ENCODE measurements around the gene CCDC73. TPM values are rescaled to one million over a fixed set of nuclear protein-coding genes. Genes with fewer than 3 reads are reported as not detected.

Gene CCDC73
- polyA plus RNA-seq, 1 of the 3 experiments (the other 2 are of a cell fraction): not detected

DNA sequence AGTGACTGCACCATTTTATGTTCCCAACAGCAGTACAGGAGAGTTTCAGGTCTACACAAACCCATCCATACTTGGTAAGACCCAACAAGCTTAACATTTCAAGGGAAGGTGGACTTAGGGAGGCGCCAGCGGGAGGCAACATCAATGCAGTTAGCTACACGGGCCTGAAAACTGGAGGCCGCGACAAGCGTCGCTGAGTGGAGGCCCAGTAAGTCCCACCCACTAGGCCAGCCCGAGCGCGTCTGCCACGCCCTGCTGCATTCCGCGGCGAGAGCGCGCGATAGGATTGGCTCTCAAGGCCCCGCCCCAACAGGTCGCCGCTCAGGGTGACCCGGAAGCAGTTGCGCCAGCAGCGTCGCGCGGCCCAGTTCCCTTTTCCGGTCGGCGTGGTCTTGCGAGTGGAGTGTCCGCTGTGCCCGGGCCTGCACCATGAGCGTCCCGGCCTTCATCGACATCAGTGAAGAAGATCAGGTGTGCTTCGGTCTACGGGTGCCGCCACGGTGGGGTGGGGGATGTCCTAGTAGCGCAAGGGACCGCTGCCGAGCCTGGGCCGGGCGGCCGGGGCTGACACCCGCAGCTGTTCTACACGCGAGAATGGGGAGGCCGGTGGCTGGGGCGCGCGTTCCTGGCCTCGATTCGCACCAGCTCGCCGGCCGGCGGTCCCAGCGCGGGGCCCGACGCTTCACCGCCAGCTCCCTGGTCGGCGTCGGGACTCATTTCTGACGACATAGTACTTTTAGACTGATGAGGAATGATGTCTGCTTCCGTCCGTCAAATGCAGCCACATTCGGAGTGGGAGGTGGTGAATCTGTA, 210.8 kb downstream of the CCDC73 start, which contains the start of gene EIF3M:
Gene EIF3M (plus strand): TSS at position 373 of the 813 bp plus-strand sequence. CDS start 57 bp downstream, at position 430.
- H3K9me2 ChIP-seq: no peaks in the 10 kb centered on the region
- peaks cover 8 to 16% of the 10 kb centered on the region in 2 experiments for H3K36me3 ChIP-seq (replicated peaks in 1 of 2; ENCODE audit: control insufficient read depth in 1 of 2, insufficient read depth in 2 of 2, low read length in 1 of 2)
- peak; percentile 95 for DNase-seq
- peaks cover 14 to 29% of the 10 kb centered on the region in 2 experiments; a peak in 3 of 4 replicates for H3K4me1 ChIP-seq (ENCODE audit: control insufficient read depth in 1 of 2, insufficient read depth in 2 of 2, low read depth in 1 of 2, low read length in 1 of 2)
- H3K79me2 ChIP-seq (ENCODE audit: insufficient read depth): peaks cover 50% of the 10 kb centered on the region
- peak within 1 kb of the TSS; percentile 90 for H3K9ac ChIP-seq
- POLR2A ChIA-PET: interaction anchor here (1.1 kb wide), 1 partner anchor 142 kb away, joined by 4 read pairs; no protein-coding TSS in a partner anchor
- no peaks in the 10 kb centered on the region for H3F3A ChIP-seq (replicated peaks; ENCODE audit: insufficient read depth)
- peaks cover 42% of the 10 kb centered on the region for H4K20me1 ChIP-seq (ENCODE audit: insufficient read depth)
- peak within 1 kb of the TSS; percentile 83 to 95 for H3K4me3 ChIP-seq (ENCODE audit: low read depth in 2 of 2, low read length in 1 of 2)
- peak within 1 kb of the TSS; percentile 78 for H3K4me2 ChIP-seq
- peak within 1 kb of the TSS; percentile 100 for H2AFZ ChIP-seq (ENCODE audit: low read depth)
- peak within 1 kb of the TSS; percentile 81 to 89 for H3K27ac ChIP-seq (ENCODE audit: low read depth in 2 of 2, low read length in 1 of 2)
- CTCF ChIA-PET: interaction anchor here (1.0 to 1.2 kb wide), 2 partner anchors 15 to 310 kb away, joined by 3 to 4 read pairs; partner anchors contain the start of gene QSER1
- WGBS (ENCODE audit: low lambda C conversion rate): 0% methylated on average over 13 of the region's 70 CpGs
- H3K9me3 ChIP-seq: no peaks in the 10 kb centered on the region
- no peaks in the 10 kb centered on the region; the same call in 1 of the 2 replicates for H3K27me3 ChIP-seq (ENCODE audit: insufficient read depth)
- TF ChIP-seq MEF2A (IDR thresholded peaks at IDR 0.05; ENCODE audit: borderline replicate concordance, low read depth) (no peak), POLR2AphosphoS5 (IDR thresholded peaks at IDR 0.05; ENCODE audit: low read depth, low read length) (peak; percentile 86), YY1 (IDR thresholded peaks at IDR 0.05; ENCODE audit: low read depth) (peak; percentile 5; the same call in 1 of the 2 replicates), GATA2 (CRISPR knock-in tag; IDR thresholded peaks at IDR 0.05) (no peak), NRF1 (IDR thresholded peaks at IDR 0.05; ENCODE audit: low read depth, low read length) (no peak), GABPA (IDR thresholded peaks at IDR 0.05; ENCODE audit: low read depth) (peak; percentile 97), SIN3A (IDR thresholded peaks at IDR 0.05; ENCODE audit: borderline replicate concordance, low read depth, low read length) (no peak), ELF1 (IDR thresholded peaks at IDR 0.05) (peak; percentile 91), NFIC (IDR thresholded peaks at IDR 0.05; ENCODE audit: borderline replicate concordance) (no peak), RFX5 (IDR thresholded peaks at IDR 0.05; ENCODE audit: low read length) (no peak), RXRA (IDR thresholded peaks at IDR 0.05; ENCODE audit: borderline replicate concordance, low read depth) (no peak), JUND (IDR thresholded peaks at IDR 0.05) (no peak), TEAD4 (IDR thresholded peaks at IDR 0.05; ENCODE audit: borderline replicate concordance, insufficient read depth) (no peak), MXI1 (IDR thresholded peaks at IDR 0.05; ENCODE audit: low read depth, low read length) (peak; percentile 98), FOSL2 (IDR thresholded peaks at IDR 0.05; ENCODE audit: borderline replicate concordance, low read depth) (no peak), SMC3 (IDR thresholded peaks at IDR 0.05; ENCODE audit: low read depth, low read length) (no peak), TAF1 (IDR thresholded peaks at IDR 0.05; ENCODE audit: borderline replicate concordance, low read depth, low read length) (peak; percentile 86), CHD2 (IDR thresholded peaks at IDR 0.05; ENCODE audit: low read length, partially characterized antibody) (peak; percentile 88), EP300 (IDR thresholded peaks at IDR 0.05; ENCODE audit: borderline replicate concordance in 1 of 2, low read depth in 1 of 2, low read length in 1 of 2) (no peak), RCOR1 (IDR thresholded peaks at IDR 0.05; ENCODE audit: low read length) (peak; percentile 60)
- TF ChIP-seq, protein P1, sequence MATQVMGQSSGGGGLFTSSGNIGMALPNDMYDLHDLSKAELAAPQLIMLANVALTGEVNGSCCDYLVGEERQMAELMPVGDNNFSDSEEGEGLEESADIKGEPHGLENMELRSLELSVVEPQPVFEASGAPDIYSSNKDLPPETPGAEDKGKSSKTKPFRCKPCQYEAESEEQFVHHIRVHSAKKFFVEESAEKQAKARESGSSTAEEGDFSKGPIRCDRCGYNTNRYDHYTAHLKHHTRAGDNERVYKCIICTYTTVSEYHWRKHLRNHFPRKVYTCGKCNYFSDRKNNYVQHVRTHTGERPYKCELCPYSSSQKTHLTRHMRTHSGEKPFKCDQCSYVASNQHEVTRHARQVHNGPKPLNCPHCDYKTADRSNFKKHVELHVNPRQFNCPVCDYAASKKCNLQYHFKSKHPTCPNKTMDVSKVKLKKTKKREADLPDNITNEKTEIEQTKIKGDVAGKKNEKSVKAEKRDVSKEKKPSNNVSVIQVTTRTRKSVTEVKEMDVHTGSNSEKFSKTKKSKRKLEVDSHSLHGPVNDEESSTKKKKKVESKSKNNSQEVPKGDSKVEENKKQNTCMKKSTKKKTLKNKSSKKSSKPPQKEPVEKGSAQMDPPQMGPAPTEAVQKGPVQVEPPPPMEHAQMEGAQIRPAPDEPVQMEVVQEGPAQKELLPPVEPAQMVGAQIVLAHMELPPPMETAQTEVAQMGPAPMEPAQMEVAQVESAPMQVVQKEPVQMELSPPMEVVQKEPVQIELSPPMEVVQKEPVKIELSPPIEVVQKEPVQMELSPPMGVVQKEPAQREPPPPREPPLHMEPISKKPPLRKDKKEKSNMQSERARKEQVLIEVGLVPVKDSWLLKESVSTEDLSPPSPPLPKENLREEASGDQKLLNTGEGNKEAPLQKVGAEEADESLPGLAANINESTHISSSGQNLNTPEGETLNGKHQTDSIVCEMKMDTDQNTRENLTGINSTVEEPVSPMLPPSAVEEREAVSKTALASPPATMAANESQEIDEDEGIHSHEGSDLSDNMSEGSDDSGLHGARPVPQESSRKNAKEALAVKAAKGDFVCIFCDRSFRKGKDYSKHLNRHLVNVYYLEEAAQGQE (IDR thresholded peaks at IDR 0.05; ENCODE audit: low read depth, low read length): peak; percentile 63
- TF ChIP-seq, protein P2, sequence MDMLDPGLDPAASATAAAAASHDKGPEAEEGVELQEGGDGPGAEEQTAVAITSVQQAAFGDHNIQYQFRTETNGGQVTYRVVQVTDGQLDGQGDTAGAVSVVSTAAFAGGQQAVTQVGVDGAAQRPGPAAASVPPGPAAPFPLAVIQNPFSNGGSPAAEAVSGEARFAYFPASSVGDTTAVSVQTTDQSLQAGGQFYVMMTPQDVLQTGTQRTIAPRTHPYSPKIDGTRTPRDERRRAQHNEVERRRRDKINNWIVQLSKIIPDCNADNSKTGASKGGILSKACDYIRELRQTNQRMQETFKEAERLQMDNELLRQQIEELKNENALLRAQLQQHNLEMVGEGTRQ (IDR thresholded peaks at IDR 0.05; ENCODE audit: borderline replicate concordance, low read depth, low read length): no peak
- TF ChIP-seq, protein P3, sequence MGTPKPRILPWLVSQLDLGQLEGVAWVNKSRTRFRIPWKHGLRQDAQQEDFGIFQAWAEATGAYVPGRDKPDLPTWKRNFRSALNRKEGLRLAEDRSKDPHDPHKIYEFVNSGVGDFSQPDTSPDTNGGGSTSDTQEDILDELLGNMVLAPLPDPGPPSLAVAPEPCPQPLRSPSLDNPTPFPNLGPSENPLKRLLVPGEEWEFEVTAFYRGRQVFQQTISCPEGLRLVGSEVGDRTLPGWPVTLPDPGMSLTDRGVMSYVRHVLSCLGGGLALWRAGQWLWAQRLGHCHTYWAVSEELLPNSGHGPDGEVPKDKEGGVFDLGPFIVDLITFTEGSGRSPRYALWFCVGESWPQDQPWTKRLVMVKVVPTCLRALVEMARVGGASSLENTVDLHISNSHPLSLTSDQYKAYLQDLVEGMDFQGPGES (IDR thresholded peaks at IDR 0.05; ENCODE audit: low read depth, low read length): no peak
- TF ChIP-seq, protein P4, sequence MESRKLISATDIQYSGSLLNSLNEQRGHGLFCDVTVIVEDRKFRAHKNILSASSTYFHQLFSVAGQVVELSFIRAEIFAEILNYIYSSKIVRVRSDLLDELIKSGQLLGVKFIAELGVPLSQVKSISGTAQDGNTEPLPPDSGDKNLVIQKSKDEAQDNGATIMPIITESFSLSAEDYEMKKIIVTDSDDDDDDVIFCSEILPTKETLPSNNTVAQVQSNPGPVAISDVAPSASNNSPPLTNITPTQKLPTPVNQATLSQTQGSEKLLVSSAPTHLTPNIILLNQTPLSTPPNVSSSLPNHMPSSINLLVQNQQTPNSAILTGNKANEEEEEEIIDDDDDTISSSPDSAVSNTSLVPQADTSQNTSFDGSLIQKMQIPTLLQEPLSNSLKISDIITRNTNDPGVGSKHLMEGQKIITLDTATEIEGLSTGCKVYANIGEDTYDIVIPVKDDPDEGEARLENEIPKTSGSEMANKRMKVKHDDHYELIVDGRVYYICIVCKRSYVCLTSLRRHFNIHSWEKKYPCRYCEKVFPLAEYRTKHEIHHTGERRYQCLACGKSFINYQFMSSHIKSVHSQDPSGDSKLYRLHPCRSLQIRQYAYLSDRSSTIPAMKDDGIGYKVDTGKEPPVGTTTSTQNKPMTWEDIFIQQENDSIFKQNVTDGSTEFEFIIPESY (IDR thresholded peaks at IDR 0.05; ENCODE audit: borderline replicate concordance, low read depth): peak; percentile 81
- TF ChIP-seq, protein P5, sequence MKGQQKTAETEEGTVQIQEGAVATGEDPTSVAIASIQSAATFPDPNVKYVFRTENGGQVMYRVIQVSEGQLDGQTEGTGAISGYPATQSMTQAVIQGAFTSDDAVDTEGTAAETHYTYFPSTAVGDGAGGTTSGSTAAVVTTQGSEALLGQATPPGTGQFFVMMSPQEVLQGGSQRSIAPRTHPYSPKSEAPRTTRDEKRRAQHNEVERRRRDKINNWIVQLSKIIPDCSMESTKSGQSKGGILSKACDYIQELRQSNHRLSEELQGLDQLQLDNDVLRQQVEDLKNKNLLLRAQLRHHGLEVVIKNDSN (IDR thresholded peaks at IDR 0.05; ENCODE audit: borderline replicate concordance, low read depth): no peak

Data from SK-N-SH (cell line).